ENCODE results near the gene NBEA.

DNA sequence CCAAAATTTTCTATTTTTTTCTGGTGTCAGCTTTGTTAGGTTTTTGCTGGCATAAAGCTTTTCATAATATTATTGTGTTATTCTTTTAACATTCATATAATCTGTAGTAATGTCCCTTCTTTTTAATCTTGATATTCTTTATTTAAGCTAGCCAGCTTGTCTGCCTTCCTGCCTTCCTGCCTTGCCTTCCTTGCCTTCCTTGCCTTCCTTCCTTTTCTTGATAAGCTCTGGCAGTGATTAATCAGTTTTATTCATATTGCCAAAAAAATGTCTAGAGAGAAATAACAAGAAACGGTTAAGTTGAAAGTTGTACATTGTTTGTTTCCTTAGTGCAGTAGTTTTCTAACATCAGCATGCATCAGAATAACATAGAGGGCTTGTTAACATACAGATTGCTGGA is 277.0 kb downstream of the NBEA start:
- TF ChIP-seq, protein P1, sequence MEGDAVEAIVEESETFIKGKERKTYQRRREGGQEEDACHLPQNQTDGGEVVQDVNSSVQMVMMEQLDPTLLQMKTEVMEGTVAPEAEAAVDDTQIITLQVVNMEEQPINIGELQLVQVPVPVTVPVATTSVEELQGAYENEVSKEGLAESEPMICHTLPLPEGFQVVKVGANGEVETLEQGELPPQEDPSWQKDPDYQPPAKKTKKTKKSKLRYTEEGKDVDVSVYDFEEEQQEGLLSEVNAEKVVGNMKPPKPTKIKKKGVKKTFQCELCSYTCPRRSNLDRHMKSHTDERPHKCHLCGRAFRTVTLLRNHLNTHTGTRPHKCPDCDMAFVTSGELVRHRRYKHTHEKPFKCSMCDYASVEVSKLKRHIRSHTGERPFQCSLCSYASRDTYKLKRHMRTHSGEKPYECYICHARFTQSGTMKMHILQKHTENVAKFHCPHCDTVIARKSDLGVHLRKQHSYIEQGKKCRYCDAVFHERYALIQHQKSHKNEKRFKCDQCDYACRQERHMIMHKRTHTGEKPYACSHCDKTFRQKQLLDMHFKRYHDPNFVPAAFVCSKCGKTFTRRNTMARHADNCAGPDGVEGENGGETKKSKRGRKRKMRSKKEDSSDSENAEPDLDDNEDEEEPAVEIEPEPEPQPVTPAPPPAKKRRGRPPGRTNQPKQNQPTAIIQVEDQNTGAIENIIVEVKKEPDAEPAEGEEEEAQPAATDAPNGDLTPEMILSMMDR (IDR thresholded peaks at IDR 0.05) = no peak
- TF ChIP-seq POLR2A (IDR thresholded peaks at IDR 0.05) = no peak
